Measurements from ENCODE around the gene ELF1. TPM values are rescaled to one million over a fixed set of nuclear protein-coding genes. Genes with fewer than 3 reads are reported as not detected.

ELF1 gene
- total and polyA plus RNA-seq, 10 of the 15 experiments (the other 5 are each of a cell fraction or from before 2014, with no cell fraction given): 43.3 to 97.6 (median 55.7) TPM

GRCh38 chr13:41008349-41008980 lies 10.7 kb downstream of the ELF1 start (continued):
- TF ChIP-seq E2F4 (IDR thresholded peaks at IDR 0.05; ENCODE audit: low read depth, low read length): no peak
- TF ChIP-seq NR2F1 (conservative IDR thresholded peaks at IDR 0.05): no peak
- TF ChIP-seq REST (IDR thresholded peaks at IDR 0.05; ENCODE audit: low read depth, low read length): no peak
- TF ChIP-seq RELB (IDR thresholded peaks at IDR 0.05; ENCODE audit: low read depth): no peak
- no peak for TF ChIP-seq POLR2A (IDR thresholded peaks at IDR 0.05; ENCODE audit: low read depth, low read length)
- TF ChIP-seq HCFC1 (IDR thresholded peaks at IDR 0.05; ENCODE audit: low read length): no peak
- TF ChIP-seq MEF2A (IDR thresholded peaks at IDR 0.05; ENCODE audit: insufficient read depth, low read depth, low read length): no peak
- TF ChIP-seq SPI1 (IDR thresholded peaks at IDR 0.05; ENCODE audit: borderline replicate concordance, insufficient read depth, low read depth, low read length): no peak
- no peak for TF ChIP-seq NR2C2 (IDR thresholded peaks at IDR 0.05; ENCODE audit: borderline replicate concordance, control insufficient read depth, insufficient read length, low read depth)
- TF ChIP-seq USF2 (IDR thresholded peaks at IDR 0.05; ENCODE audit: borderline replicate concordance, low read depth, low read length): no peak
- no peak for TF ChIP-seq NBN (IDR thresholded peaks at IDR 0.05)
- no peak for TF ChIP-seq NR2C1 (IDR thresholded peaks at IDR 0.05)
- TF ChIP-seq SIX5 (IDR thresholded peaks at IDR 0.05; ENCODE audit: low read depth, low read length, severe bottlenecking): no peak
- TF ChIP-seq PBX3 (IDR thresholded peaks at IDR 0.05; ENCODE audit: insufficient replicate concordance, low read depth, low read length): no peak
- TF ChIP-seq IRF5 (IDR thresholded peaks at IDR 0.05; ENCODE audit: borderline replicate concordance): no peak
- no peak for TF ChIP-seq ELK1 (IDR thresholded peaks at IDR 0.05; ENCODE audit: low read depth, low read length)
- TF ChIP-seq BACH1 (IDR thresholded peaks at IDR 0.05; ENCODE audit: borderline replicate concordance): no peak
